Stimulated activated CD4-positive, alpha-beta T cell treated with anti-CD3 and anti-CD28 coated beads, Interleukin-12 subunit alpha, Interleukin-12 subunit beta, amount 100 ng/mL, for 4 hours (primary cell): ENCODE results near the gene MRPS2.
"Not testable (repeated sequence)": the region's sequence is repeated elsewhere in the genome, so short reads cannot be mapped to it uniquely, and the experiment has no call there.

Source experiments
- DNase-seq: peaks from one replicate; pipeline ENCODE4 v3.0.0-alpha.2; 2020

MRPS2 gene

GRCh38 chr9:135516132-135516860, 15.8 kb downstream of the MRPS2 start:
- no peak for DNase-seq

GRCh38 chr9:135517407-135517822, 16.9 kb downstream of the MRPS2 start:
- DNase-seq: no peak

GRCh38 chr9:135519179-135519971, 18.9 kb downstream of the MRPS2 start:
- no peak for DNase-seq

DNA sequence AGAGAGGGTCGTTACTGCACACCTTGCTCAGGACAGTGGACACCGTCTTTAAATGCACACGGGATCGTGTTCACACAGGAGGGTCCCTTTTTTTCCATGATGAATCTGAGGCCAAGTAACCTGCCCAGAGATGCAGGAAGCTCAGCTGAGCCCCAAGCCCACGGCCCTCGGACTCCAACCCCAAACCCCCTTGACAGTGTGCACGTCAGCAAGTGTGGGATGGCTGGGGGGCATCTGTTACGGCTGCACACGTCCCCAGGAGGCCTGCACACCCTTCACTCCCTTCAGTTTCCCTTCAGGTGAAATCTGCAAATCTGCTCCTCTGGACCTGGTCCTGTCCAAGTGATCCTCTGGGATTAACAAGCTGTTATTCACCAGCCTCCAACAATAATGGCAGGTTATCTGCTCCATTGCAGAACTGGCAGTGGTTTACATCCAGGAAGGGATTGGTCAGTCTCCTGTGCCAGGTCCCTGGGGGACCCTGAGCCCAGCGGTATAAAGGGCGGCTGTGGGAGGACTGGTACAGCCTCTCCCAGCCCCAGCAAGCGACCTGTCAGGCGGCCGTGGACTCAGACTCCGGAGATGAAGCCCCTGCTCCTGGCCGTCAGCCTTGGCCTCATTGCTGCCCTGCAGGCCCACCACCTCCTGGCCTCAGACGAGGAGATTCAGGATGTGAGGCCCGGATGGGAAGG, 20.6 kb downstream of the MRPS2 start, which contains the start of gene LCN1:
Gene LCN1 (plus strand): TSS at position 525 of the 692 bp plus-strand sequence. CDS start 58 bp downstream, at position 583.
- DNase-seq: no peak

- DNase-seq: no peak
These were observed 21.2 kb downstream of the MRPS2 start for GRCh38 chr9:135521608-135522095.

- DNase-seq: no peak
These were observed 21.8 kb downstream of the MRPS2 start for GRCh38 chr9:135522137-135522877.

GRCh38 chr9:135522931-135523330, 22.4 kb downstream of the MRPS2 start:
- DNase-seq: no peak

GRCh38 chr9:135523521-135524129, 23.1 kb downstream of the MRPS2 start:
- DNase-seq: no peak

- DNase-seq: no peak
These were observed 23.8 kb downstream of the MRPS2 start for GRCh38 chr9:135524130-135524861.

- DNase-seq: no peak
These were observed 25.0 kb downstream of the MRPS2 start for GRCh38 chr9:135525241-135526088.

DNA sequence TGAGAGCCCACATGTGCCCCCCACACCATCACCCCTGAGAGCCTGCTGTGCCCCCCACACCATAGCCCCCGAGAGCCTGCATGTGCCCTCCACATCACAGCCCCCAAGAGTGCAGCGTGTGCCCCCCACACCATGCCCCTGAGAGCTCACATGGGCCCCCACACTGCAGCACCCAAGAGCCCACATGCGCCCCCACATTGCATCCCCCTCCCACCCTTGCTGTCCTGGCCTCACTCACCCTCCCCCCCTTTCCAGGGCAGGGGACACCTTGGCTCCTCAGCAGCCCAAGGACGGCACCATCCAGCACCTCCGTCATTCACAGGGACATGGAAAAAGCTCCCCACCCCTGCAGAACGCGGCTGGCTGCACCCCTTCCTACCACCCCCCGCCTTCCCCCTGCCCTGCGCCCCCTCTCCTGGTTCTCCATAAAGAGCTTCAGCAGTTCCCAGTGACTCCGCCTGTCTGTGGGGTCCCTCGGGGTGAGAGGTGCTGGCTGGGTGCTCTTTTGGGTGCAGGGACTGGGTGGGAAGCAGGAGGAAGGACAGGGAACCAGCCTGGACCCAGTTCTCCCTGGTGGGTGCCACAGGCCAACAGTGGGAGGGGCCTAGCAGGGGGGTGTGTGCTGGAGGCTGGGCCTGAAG, 25.7 kb downstream of the MRPS2 start:
- no peak for DNase-seq

DNA sequence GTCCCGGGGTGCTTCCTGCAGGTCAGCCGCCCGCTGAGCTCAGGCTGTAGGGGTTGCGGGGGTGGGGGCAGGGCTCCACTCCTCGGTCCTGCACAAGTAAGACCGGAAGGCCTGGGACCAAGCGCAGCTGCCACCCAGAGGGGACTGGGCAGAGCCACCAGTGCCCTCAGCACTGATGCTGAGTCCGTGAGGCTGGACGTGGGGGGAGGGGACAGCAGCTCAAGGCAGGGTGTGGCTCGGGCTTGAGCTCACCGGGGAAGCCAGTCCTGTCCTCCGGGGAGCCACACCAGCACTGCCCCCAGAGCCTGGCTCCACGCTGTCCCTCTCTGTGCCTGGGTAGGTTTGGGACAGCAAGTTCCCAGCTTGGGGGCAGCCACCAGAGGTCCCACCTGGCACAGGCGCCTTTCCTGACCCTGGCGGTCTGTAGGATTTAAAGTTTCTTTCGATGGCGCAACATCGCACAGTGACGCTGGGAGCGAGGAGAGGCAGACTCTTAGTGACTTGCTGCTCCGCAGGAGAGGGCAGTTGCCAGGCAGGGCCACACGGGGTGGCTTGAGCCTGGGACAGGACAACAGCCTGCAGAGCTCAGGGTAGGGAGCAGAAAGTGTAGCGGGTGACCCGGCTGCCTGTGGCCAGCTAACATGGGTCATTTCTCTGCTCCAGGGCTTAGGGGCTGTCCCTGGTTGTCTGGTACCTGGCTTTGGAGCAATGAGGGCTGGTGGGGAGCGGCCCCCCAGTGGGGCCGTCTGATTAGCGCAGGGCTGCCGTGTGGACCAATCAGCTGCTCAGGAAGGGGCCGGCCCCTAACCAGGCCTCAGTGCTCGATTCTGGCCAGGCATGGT, 26.5 kb downstream of the MRPS2 start:
- no peak for DNase-seq

GRCh38 chr9:135528842-135529435, 28.5 kb downstream of the MRPS2 start:
- DNase-seq: not testable (repeated sequence)

- DNase-seq: no peak
These were observed 29.7 kb downstream of the MRPS2 start for GRCh38 chr9:135530146-135530545.

- DNase-seq: no peak
These were observed 30.6 kb downstream of the MRPS2 start for GRCh38 chr9:135531096-135531495.

- no peak for DNase-seq
These were observed 32.6 kb downstream of the MRPS2 start for GRCh38 chr9:135533113-135533512.

GRCh38 chr9:135533674-135534073, 33.2 kb downstream of the MRPS2 start:
- DNase-seq: no peak

GRCh38 chr9:135534192-135534711, 33.8 kb downstream of the MRPS2 start:
- not testable (repeated sequence) for DNase-seq
